Smooth muscle cell (in vitro differentiated cells): ENCODE data around the gene EED. TPM values are rescaled to one million over a fixed set of nuclear protein-coding genes. Genes with fewer than 3 reads are reported as not detected.

Source experiments
- DNase-seq: peaks from one replicate; lab custom pipeline; 2025; ENCODE audit not compliant: unreplicated experiment; lab: John Stamatoyannopoulos, UW
- H2AFZ ChIP-seq: fragments of 200-600 bp; sonication (generic); 2 replicates; pipeline ENCODE4 v1.6.0; 2016; ENCODE audit warnings: antibody characterized with exemption, low read depth, mild to moderate bottlenecking
- H3F3A ChIP-seq: fragments of 200-600 bp; sonication (generic); 2 replicates; pipeline ENCODE4 v1.6.0; 2017; ENCODE audit warnings: antibody characterized with exemption, low read depth
- H3K27ac ChIP-seq: fragments of 200-600 bp; sonication (generic); 2 replicates; pipeline ENCODE4 v1.5.1; 2016; ENCODE audit warnings: low read depth, mild to moderate bottlenecking
- H3K27me3 ChIP-seq: fragments of 200-600 bp; sonication (generic); 2 replicates; pipeline ENCODE4 v1.6.1; 2016; ENCODE audit warnings: low read depth, mild to moderate bottlenecking
- H3K36me3 ChIP-seq: fragments of 200-600 bp; sonication (generic); 2 replicates; pipeline ENCODE4 v1.5.1; 2016; ENCODE audit warnings: low read depth
- H3K4me1 ChIP-seq: fragments of 200-600 bp; sonication (generic); 2 replicates; pipeline ENCODE4 v1.5.1; 2016; ENCODE audit warnings: low read depth
- H3K4me2 ChIP-seq: fragments of 200-600 bp; sonication (generic); 2 replicates; pipeline ENCODE4 v1.6.0; 2016; ENCODE audit warnings: mild to moderate bottlenecking
- H3K4me3 ChIP-seq: fragments of 200-600 bp; sonication (generic); 2 replicates; pipeline ENCODE4 v1.5.1; 2016; ENCODE audit warnings: mild to moderate bottlenecking
- H3K79me2 ChIP-seq: fragments of 200-600 bp; sonication (generic); 2 replicates; pipeline ENCODE4 v1.6.0; 2016; ENCODE audit warnings: low read depth, mild to moderate bottlenecking
- H3K9ac ChIP-seq: fragments of 200-600 bp; sonication (generic); 2 replicates; pipeline ENCODE4 v1.6.0; 2016; ENCODE audit warnings: low read depth
- H3K9me3 ChIP-seq: fragments of 200-600 bp; sonication (generic); replicated peaks from 2 replicates; pipeline ENCODE4 v1.5.1; 2016; ENCODE audit warnings: low read depth
- H4K20me1 ChIP-seq: fragments of 200-600 bp; sonication (generic); 2 replicates; pipeline ENCODE4 v1.6.0; 2016; ENCODE audit warnings: low read depth
- CTCF ChIP-seq: fragments of 200-600 bp; sonication (generic); IDR thresholded peaks from 2 replicates; pipeline ENCODE4 v1.5.1; 2017; ENCODE audit warnings: borderline replicate concordance, mild to moderate bottlenecking, antibody characterized with exemption; ENCODE audit not compliant: insufficient read depth, poor library complexity, severe bottlenecking
- WGBS: methylation state at CpG from one replicate; pipeline ENCODE4 v1.1.7; 2016; ENCODE audit warnings: low lambda C conversion rate; 5-methylcytosine and 5-hydroxymethylcytosine counted together
- polyA plus RNA-seq: library from polyadenylated mRNA; unstranded; fragments of >200 nt; fragmentation: Nextera tagmentation; extraction: Ambion mirVana; gene quantifications from 2 replicates; pipeline ENCODE4 v1.2.1, GENCODE V29; 2016
- total RNA-seq: library from RNA; depleted of rRNA; stranded (reverse); fragments of >200 nt; gene quantifications from 2 replicates; pipeline ENCODE4 v1.2.3, GENCODE V29; 2014

Gene EED
- total and polyA plus RNA-seq, 2 experiments from 2014 or later = 18.6 to 38.7 TPM

GRCh38 chr11:86291466-86292262 is 47.1 kb downstream of the EED start:
- TF ChIP-seq CTCF = peak; percentile 75
- Histone ChIP-seq H3K27me3 (no peaks in the 10 kb centered on the region), H4K20me1 (no peaks in the 10 kb centered on the region), H3K79me2 (no peaks in the 10 kb centered on the region), H3K4me1 (no peaks in the 10 kb centered on the region), H3F3A (peaks cover 6% of the 10 kb centered on the region), H3K36me3 (no peaks in the 10 kb centered on the region), H3K27ac (no peak overlapping the region), H3K4me2 (no peak overlapping the region), H3K9me3 (no peaks in the 10 kb centered on the region), H2AFZ (no peak overlapping the region), H3K9ac (no peak overlapping the region), H3K4me3 (no peak overlapping the region)
- 29% methylated on average over 3 of the region's 3 CpGs for WGBS
- DNase-seq = no peak

DNA sequence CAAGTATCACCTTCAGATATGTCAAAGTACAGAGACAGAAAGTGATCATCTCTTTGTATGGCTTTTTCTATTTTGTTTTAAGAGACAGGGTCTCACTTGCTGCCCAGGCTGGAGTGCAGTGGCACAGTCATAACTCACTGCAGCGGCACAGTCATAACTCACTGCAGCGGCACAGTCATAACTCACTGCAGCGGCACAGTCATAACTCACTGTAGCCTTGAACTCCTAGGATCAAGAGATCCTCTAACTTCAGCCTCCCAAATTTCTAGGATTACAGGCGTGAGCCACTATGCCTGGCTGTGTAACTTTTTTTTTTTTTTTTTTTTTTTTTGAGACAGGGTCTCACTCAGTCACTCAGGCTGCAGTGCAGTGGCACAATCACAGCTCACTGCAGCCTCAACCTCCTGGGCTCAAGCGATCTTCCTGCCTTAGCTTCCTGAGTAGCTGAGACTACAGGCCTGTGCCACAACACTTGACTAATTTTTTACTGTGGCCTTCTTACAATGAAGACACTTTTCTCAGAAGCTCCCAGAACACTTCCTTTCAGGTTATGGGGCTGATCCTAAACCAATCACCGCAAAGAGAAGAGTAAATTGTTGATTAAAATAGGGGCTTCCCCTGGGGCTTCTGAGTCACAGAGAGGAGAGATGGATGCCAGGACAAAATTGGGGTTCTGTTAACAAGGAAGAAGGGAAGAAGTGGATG is 48.5 kb downstream of the EED start:
- no peak overlapping the region for H3K27ac ChIP-seq
- no peaks in the 10 kb centered on the region for H3K9me3 ChIP-seq
- no peaks in the 10 kb centered on the region for H4K20me1 ChIP-seq
- no peak overlapping the region for H3K4me3 ChIP-seq
- 95% methylated on average over 6 of the region's 6 CpGs for WGBS
- no peaks in the 10 kb centered on the region for H3K4me1 ChIP-seq
- peaks cover 6% of the 10 kb centered on the region for H3F3A ChIP-seq
- no peaks in the 10 kb centered on the region for H3K27me3 ChIP-seq
- H3K36me3 ChIP-seq = no peaks in the 10 kb centered on the region
- TF ChIP-seq CTCF = no peak
- no peak overlapping the region for H3K9ac ChIP-seq
- no peaks in the 10 kb centered on the region for H3K79me2 ChIP-seq
- DNase-seq = no peak
- H3K4me2 ChIP-seq = no peak overlapping the region
- no peak overlapping the region for H2AFZ ChIP-seq

- H3K4me1 ChIP-seq = no peaks in the 10 kb centered on the region
- H3K36me3 ChIP-seq = no peaks in the 10 kb centered on the region
- no peak overlapping the region for H3K4me2 ChIP-seq
- H3F3A ChIP-seq = no peaks in the 10 kb centered on the region
- no peaks in the 10 kb centered on the region for H4K20me1 ChIP-seq
- H2AFZ ChIP-seq = no peak overlapping the region
- H3K27ac ChIP-seq = no peak overlapping the region
- no peaks in the 10 kb centered on the region for H3K9me3 ChIP-seq
- H3K27me3 ChIP-seq = no peaks in the 10 kb centered on the region
- TF ChIP-seq CTCF = no peak
- H3K4me3 ChIP-seq = no peak overlapping the region
- DNase-seq = no peak
- H3K79me2 ChIP-seq = no peaks in the 10 kb centered on the region
- H3K9ac ChIP-seq = no peak overlapping the region
Measured at GRCh38 chr11:86294026-86294425, 49.5 kb downstream of the EED start.
